Retinal pigment epithelial cell (primary cell): ENCODE measurements around the gene TMX2.

Source experiments
- DNase-seq: peaks from one replicate; pipeline ENCODE4 v3.0.0-alpha.2; 2010; ENCODE audit warnings: low read depth
- H3K4me3 ChIP-seq: 2 replicates; pipeline ENCODE4 v1.5.1; 2011; ENCODE audit warnings: mild to moderate bottlenecking, low read length, control low read depth, moderate library complexity
- TF ChIP-seq, protein P1 (sequence below): conservative IDR thresholded peaks from 2 replicates; pipeline ENCODE4 v1.5.1; 2011; ENCODE audit warnings: low read depth, low read length, control low read depth, inconsistent platforms

Gene TMX2, protein sequence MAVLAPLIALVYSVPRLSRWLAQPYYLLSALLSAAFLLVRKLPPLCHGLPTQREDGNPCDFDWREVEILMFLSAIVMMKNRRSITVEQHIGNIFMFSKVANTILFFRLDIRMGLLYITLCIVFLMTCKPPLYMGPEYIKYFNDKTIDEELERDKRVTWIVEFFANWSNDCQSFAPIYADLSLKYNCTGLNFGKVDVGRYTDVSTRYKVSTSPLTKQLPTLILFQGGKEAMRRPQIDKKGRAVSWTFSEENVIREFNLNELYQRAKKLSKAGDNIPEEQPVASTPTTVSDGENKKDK

GRCh38 chr11:57712256-57713150 lies at the start of gene TMX2:
Gene TMX2, plus strand, starts transcription at chr11:57712593. Its CDS starts 26 bp downstream, at chr11:57712619.
- peak; percentile 99 for DNase-seq
- TF ChIP-seq, protein P1, sequence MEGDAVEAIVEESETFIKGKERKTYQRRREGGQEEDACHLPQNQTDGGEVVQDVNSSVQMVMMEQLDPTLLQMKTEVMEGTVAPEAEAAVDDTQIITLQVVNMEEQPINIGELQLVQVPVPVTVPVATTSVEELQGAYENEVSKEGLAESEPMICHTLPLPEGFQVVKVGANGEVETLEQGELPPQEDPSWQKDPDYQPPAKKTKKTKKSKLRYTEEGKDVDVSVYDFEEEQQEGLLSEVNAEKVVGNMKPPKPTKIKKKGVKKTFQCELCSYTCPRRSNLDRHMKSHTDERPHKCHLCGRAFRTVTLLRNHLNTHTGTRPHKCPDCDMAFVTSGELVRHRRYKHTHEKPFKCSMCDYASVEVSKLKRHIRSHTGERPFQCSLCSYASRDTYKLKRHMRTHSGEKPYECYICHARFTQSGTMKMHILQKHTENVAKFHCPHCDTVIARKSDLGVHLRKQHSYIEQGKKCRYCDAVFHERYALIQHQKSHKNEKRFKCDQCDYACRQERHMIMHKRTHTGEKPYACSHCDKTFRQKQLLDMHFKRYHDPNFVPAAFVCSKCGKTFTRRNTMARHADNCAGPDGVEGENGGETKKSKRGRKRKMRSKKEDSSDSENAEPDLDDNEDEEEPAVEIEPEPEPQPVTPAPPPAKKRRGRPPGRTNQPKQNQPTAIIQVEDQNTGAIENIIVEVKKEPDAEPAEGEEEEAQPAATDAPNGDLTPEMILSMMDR = no peak
- peak within 1 kb of the TSS; percentile 100 for H3K4me3 ChIP-seq

DNA sequence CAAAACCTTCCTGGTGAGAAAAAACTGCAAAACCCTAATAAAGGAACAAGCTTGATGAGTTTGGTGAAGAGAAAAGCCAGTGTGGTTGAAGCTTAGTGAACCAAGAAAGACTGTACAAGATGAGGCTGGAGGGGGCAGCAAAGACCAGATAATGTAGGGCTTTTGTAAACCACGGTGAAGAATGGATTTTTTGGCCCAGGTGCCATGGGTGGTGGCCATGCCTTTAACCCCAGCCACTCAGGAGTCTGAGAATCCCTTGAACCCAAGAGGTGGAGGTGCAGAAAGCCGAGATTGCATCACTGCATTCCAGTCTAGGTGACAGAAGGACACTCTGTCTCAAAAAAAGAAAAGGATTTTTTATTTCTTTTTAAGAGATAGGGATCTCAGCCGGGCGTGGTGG lies 49.5 kb upstream of the TMX2 start:
- DNase-seq = no peak
- TF ChIP-seq, protein P1 = no peak
- H3K4me3 ChIP-seq = no peak overlapping the region

GRCh38 chr11:57663975-57664374 lies 48.4 kb upstream of the TMX2 start:
- TF ChIP-seq, protein P1 = no peak
- no peak overlapping the region for H3K4me3 ChIP-seq
- DNase-seq = no peak

DNA sequence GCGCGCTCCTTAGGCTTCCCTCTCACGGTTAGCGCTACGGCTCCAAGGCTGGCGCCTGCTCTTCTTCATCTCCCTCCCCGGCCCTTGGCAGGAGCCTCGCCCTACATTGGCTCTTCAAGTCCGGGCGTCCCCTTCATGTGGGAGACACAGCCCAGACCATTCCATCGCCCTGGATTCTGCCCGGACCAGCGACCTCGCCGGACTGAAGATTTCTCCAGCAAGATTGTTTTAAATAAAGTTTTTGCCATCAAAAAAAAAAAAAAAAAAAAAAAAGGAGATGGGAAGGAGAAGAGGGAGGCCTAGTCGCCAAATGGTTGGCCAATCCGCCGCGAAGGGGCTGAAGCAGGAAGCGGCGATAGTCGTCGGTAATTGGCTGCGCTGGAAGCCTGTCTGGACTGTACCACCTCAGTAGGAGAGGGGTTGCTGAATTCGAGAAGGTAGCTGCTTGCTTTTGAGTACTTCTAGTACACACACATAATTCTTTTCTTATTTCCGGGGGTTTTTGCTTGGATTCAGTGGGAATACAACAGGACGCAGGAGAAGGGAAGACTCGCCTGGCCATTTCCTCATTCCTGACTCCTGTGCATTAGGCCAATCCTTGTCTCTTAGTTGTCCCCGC lies 45.2 kb upstream of the TMX2 start:
- DNase-seq = peak; percentile 97
- TF ChIP-seq, protein P1 = no peak
- peak overlapping the region; percentile 92 for H3K4me3 ChIP-seq

DNA sequence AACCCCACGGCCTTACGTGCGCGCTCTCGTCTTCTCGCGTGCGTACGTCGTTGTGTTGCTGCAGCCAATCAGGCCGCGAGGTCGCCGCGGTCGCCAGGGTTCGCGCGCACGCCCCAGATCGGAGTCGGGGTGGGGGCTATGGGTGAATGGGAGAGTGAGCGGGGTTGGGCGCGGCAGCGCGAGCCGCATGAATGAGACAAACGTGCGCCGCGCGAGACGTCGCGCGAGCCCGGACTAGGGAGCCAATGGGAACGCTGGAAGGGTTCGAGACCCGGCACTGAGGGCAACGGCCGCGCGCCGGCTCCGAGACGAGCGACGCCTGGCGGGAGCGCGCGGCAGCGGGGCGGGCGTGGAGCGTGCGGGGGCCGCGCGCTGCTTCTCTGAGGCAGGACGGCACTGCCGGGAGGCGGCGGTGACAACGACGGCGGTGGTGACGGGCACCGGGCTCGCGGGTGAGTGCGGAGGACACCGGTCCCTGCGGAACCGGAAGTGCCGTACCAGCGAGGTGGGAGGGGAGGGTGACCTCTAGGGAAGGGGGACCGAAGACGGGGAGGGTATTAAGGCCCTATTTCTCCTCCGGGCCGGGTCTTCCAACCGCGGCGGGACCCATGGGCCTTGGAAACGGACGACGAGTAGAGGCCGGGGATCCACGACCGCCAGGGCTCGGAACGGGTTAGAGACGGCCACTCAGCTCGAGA lies 44.5 kb upstream of the TMX2 start, which contains the start of gene ZDHHC5:
ZDHHC5 (plus strand) TSS at position 379 of the 698 bp plus-strand sequence. CDS start 4,977 bp downstream, outside the sequence.
- TF ChIP-seq, protein P1 = no peak
- H3K4me3 ChIP-seq = peak within 1 kb of the TSS; percentile 92
- peak; percentile 99 for DNase-seq

DNA sequence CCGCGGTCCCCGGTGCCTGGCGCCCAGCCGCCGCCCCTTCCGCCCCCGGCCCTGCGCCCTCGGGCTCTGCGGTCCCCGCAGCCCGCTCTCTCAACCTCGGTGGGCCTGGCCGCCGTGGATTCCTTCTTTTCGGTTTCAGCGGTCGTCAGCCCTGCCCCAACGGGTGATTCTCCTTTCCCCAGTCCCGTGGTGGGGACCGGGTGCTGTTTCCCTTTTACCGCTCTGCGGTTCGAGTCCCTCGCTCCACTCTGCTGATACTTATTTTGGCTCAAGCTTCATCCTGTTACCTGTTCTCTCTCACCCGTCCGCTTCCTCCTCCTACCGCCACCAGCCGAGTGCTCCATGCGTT lies 44.0 kb upstream of the TMX2 start:
- DNase-seq = no peak
- TF ChIP-seq, protein P1 = no peak
- peak overlapping the region; percentile 92 for H3K4me3 ChIP-seq
